Lung microvascular endothelial cell (primary cell): ENCODE results near the gene QSOX1. TPM values are rescaled to one million over a fixed set of nuclear protein-coding genes. Genes with fewer than 3 reads are reported as not detected.

Experiments
- DNase-seq, 2 donors: peaks; one replicate each; pipeline versions ENCODE4 v3.0.0 to v3.0.0-alpha.2; 2010; ENCODE audit warnings: low read depth in 2 of 2
- total RNA-seq: library from RNA; depleted of rRNA; stranded (reverse); fragments of >200 nt; gene quantifications from 2 replicates; pipeline ENCODE4 v1.2.1, GENCODE V29; 2014

QSOX1 gene
- total RNA-seq, 1 donor from 2014 or later = 51.2 TPM

DNA sequence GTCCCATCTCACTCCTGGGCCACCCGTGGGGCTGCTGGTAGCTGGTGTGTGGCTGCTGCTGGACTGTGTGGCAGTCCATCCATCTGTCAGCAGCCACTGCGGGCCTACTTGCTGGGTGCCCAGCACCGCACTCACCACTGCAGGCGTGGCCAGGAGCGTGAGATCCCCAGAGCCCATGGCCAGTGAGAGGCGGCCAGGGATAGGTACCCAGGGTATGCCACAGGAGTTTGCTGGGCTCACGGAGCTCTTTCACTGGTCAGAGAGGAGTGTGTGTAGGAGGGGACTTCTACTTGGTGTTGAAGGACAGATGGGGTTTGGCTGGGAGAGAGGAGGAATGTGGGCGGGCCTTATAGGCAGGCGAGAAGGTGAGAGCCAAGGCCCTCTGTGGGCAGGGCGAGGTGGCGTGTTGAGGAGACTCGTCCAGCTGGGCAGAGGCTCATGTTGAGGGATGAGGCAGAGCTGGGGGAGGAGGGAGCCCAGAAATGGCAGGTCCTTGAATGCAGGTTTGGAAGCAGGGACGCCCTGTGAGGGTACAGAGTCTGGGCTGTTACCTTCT lies 15.0 kb downstream of the QSOX1 start:
- no peak for DNase-seq

DNA sequence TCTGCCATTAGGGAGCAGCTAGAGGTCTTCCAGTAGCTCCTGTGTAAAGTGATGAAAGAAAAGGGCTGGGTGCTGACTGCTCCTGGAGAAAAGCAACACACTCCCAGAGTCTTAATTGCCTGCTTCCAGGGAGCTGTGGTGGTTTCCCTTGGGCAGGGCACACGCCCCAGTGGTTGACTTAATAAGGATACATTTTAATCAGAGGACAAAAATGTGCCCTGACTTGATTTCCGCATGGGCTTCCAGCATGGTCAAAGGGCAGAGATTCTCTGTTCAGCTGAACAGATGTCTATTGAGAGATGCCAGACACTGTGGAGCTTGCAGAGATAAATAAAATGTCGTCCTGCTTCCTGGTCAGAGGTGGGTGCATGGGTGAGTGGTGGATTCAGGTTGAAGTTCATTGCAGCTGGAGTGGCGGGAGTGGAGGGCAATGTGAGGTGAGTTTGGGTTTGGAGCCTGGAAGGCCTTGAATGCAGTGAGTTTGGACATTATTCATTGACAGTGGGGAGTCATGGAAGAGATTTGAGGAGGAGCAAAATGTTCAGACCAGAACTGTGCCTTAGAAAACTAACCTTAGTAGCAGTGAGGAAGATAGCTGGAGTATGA lies 16.0 kb downstream of the QSOX1 start:
- DNase-seq = peak in 1 of 2 donors; percentile 60

DNA sequence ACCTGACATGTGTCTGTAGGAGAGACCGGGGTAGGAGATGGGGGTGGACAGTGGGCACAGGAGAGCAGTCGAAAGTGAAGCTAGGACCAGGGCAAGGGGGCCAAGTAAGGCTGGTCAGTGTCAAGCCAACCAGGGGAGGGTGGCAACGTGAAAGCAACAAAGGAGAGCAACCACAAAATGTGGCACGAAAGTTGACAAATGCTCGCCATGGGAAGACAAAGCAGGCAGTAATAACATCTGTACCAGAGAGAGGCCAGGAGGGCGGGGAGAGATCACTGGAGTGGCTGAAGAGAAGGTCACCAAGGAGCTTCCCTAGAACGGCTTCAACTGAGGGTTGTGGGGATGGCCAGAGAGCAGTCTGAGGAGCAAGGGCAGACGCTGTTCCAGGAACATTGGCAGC lies 17.0 kb downstream of the QSOX1 start:
- no peak for DNase-seq

DNA sequence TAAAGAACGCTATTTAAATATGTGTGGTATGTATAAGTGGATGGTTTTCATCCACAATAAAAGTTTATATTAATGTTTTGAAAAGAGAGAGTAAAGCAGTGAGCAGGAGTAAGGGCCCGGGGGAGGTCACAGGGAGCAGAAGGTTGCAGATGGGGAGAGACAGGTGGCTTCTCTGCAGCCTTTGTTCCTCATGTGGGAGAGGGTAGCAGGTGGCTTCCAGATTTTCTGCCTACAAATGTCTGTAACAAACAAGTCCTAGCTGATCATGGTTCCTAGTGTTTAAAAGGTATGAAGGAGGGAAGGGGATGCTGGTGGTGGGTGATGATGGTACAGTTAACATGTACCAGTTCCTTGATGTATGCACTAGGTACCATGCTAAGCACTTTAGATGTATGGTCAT lies 18.8 kb downstream of the QSOX1 start:
- no peak for DNase-seq

DNA sequence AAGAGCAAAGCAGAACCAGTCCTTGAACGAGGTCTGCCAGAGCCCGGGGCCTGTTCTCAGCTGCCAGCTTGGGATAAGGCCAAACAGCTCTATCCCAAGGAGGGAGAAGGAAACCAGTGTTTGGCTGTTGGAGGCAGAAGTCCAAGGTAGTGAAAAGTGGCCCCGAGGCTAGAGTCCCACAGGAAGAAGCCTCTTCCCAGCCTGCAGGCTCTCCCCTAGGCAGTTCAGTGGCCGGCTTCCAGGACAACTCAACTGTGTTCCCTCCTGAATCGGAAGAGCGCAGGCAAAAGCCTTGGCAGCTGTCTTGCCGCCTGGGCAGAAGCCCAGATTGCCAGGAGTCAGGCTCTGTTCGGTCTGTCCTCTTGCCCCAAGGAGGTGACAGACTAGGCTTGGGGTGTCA lies 19.3 kb downstream of the QSOX1 start:
- peak in 1 of 2 donors; percentile 71 for DNase-seq

DNA sequence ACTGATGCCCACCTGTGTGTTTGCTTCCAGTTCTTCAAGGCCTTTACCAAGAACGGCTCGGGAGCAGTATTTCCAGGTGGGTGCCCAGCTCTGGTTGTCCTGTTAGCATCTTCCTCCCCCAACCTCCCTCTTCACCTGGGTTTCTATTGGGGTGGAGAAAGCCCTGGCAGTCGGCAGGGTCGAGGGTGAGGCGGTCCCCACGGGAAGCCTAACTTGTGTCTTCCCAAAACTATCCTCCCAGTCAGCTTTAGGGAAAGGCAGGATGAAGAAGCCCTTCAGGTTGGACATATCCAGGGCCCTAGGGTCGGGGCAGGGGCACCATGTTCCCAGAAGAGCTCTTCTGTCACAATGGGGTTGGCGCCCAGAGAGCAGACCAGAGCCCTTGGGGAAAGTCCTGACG lies 20.6 kb downstream of the QSOX1 start:
- DNase-seq = no peak

DNA sequence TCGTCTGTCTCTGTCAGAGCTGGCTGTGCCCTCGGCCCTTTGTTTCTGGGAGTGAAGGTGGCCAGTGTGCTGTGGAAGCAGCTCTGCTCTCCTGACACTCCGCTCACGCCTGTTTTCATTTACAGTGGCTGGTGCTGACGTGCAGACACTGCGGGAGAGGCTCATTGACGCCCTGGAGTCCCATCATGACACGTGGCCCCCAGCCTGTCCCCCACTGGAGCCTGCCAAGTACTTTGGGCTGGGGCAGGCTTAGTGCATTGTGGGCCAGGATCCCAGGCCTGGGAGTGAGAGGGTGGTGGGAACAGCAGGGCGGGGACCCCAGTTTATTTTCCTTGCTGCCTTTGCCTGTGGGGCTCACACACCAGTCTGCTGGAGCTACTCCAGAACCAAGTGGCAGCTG lies 21.1 kb downstream of the QSOX1 start:
- DNase-seq = no peak

DNA sequence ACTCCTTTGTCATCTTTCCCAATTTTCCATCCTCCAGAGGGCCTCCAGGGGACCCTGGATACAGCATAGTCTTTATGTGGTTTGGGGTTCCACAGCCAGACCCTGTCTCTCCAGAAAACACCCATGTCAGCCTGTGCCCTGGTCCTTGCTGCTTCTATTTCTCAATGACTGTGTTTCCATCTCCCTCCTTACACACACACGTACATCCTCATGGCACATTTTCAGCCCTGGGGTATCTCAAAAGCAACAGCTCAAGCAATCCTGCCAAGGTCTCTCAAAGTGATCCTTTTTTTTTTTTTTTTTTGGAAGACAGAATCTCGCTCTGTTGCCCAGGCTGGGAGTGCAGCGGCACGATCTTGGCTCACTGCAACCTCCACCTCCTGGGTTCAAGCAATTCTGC lies 22.3 kb downstream of the QSOX1 start:
- no peak for DNase-seq

DNA sequence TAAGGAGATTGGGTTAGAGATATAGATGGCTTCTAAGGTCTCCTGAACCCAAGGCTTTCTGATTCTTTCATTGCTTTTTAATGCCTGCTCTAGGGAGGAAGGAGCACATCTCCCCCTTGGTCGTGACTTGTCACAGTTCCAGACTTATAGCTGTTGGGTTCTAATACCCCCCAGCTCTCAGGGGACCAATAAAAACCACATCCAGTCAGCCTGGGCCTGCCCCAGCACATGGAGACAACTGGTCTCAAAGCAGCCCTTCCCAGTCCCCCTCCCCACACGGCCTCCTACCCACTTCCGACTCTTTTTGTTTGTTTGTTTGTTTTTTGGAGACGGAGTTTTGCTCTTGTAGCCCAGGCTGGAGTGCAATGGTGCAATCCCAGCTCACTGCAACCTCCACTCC lies 23.3 kb downstream of the QSOX1 start:
- no peak for DNase-seq

DNA sequence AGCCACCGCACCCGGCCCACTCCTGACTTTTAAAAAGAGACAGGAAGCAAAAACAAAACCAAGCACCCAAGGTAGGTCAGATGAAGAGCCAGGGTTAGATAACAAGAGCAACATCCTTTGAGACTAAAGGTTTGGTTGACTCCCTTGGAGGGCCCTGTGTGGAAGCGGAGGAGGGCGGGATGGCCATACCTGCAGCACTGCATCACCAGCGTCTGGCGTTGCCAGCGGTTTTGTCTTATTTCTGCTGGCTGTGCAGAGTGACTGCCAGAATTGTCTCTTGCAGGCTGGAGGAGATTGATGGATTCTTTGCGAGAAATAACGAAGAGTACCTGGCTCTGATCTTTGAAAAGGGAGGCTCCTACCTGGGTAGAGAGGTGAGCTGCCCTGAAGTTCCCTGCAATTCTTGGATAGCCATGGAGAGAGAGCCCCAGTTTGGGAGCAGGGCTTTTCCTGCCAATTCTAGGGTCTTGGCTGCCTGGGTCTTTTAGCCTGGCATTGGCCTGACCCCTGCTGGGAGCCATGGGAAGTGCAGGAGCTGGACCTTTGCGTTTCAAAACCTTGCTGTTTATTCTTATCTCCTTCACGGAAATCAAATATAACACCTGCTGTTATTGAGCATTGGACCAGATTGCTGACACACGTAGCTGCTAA lies 24.0 kb downstream of the QSOX1 start:
- DNase-seq = peak; percentile 60 to 76

DNA sequence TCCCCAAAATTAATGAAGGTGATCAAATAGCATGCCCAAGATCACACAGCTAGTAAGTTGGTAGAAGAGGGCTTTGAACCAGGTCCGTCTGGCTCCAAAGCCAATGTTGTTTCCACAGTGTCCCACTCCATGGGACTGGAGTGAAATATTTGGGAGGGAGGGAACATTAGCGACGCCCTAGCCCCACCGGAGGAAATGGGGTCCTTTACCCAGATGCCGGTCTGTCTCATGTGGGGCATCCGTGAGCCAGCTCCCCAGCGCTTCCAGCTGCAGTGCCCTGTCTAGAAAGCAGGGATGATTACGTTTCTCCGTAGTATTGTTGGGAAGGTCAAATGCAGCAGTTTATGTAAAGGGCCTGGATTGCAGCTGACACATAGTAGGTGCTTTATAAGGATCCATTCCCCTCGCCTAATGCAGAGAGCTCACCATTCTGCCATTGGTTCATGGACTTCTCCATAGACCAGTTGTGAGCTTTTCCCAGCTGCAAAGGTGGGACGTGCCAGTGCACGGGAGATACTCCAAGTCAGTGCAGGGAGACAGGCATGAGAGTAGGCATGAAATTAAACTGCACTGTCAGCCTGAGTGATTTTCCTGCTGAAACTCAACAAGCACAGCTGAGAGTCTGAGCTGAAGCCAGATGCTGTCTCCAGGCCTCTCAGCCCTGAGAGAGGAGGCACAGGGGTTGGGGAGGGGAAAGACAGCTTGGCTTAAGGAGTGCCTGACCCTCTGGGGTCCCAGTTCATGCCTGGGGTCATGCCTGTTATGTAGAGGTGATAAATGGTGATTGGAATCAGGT lies 24.7 kb downstream of the QSOX1 start:
- DNase-seq = no peak

DNA sequence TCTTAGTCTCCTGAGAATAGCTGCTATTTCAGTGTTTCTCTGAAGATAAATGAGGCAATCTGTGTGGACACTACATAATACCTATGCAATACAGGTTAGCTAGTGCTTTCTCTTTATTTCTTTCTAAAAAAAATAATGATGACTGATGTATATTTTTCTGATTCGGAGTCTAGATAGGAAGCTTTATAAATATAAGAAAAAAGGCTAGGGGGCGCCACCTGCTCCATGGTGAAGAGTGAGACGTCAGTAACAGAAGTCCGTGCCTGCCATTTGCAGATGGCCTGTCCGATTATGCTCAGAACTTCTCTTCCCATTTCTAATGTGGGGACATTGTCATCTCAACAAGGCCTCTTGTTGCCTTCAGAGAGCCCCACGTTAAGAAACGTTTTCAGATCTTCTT lies 26.4 kb downstream of the QSOX1 start:
- peak; percentile 34 to 45 for DNase-seq

DNA sequence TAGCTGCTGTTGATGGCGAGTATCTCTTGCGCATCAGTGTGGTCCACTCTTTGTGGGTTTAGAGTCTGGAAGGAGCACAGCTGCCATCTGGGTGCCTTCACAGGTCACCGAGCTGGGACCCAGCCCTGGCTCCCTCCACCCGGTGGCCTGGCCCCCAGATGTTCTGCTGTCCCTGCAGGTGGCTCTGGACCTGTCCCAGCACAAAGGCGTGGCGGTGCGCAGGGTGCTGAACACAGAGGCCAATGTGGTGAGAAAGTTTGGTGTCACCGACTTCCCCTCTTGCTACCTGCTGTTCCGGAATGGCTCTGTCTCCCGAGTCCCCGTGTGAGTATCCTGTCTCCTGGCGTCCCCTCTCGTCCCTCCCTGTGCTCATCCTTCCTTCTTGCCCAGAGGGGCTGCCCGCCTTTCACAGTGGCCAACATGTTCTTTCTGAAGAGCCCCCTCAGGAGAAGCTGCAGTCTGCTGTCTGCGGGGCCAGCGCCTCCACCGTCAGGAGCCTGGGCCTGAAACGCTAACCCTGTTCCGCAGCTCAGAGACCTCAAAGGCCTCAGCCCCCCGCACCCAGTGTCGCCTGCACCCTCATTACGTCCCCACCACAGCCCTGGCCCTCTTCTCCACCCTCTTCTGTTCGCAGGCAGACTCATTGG lies 27.4 kb downstream of the QSOX1 start:
- DNase-seq = no peak

DNA sequence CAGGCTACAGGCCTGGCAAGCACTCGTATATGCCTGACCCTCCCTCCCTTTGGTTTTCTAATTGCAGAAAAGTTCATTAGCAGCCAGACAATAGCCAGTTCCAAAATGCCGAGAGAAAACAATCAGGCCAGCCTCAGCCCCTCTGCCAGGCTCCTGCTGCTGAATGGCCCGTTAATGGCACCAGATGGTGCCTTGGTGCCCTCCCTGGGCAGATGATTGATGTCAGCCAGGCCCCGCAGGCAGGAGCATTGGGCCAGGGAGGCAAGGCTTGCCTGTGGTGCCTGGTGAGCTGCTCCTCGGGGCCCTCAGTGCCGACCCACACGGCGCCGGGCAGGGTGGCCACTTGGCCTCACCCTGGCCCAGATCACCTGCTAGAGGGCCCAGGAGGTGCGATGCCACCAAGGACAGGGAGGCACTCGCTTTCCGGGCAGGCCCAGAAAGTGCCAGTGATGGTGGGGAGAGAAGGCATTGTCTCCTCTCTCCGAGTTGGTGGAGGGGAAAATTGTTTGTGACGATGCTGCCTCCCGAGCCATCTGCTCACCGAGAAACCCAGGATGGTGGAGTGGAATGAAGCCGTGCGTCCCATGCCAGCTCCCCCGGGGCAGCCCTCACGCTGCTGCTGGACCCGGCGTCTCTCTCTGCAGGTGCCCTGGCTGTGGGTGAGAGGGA lies 28.1 kb downstream of the QSOX1 start:
- DNase-seq = no peak

DNA sequence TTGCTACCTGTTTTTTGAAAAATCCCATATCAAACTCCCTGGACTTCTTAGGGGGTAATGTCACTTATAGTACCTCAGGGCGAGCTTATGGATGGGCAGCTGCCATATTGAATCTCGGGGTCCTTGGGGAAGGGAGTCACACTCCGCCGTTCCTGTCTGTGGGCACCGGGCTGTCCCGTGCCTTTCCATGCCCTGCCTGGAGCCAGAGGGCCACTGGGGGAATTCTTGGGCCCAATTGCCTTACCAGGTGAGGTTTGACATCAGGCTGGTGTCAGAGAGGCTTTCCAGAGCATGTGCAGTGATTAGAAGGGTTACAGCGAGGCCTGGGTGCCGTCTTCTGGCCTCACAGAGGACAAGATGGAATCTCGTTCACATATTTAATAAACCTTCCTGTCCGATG lies 28.8 kb downstream of the QSOX1 start:
- DNase-seq = no peak

DNA sequence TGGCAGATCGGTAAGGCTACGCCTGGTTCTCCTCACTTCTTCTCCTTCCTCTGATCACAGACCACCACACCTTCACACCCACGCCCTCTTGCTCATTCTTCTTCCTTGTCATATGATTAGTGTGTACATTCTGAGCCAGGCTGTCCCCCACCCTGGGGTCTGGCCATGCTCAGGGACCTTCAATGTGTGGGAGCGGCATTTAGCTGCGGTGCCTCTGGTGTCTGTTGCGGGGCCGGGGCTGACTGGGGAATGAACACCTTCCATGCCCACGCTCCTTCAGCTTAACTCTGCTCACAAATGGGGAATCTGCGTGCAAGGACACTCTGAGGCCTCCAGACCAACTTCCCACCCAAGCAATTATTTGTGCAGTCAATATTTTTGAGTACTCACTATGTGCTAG lies 29.4 kb downstream of the QSOX1 start:
- no peak for DNase-seq

DNA sequence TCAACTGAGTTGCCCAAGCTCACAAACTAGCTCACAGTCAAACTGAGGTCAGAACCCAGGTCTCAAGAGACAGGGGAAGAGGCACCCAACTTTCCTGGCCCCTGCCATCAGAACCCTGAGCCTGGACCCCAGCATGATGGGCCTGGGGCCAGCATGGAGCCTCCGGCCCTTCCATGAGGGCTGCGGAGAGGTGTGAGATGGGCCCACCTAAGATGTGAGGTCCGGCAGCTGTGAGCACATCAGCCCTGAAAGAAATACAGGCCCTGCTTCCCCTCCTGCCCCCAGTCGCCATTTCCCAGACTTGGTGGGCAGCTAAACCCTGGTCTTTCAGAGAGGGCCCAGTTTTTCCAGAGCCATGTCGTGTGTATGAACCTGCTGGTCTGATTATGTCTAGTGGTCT lies 30.6 kb downstream of the QSOX1 start:
- DNase-seq = no peak

DNA sequence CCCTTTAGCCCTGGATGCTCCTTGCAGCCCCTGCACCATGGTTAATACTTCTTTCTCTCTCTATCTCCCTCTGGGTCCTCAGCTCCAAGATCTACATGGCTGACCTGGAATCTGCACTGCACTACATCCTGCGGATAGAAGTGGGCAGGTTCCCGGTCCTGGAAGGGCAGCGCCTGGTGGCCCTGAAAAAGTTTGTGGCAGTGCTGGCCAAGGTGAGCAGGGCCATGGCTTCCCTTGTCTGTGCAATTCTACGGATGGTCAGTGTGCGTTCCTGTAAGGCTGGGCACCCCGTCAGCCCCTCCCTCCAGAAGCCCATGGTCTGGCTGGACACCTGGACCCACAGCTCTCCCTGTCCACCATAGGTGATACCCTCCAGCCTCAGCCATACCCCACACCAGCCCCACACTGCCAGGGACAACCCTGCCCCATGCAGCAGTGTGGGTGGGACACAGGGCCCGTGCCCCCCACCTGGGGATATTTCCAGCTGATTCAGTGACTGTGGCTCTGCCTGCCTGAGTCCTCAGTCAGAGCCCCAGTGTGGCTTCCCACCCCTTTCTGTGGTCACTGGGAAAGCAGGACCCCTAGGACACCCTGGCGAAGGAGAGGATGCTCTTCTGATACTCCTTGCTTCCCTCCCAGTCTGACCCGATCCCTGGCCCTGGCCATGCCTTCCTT lies 31.4 kb downstream of the QSOX1 start:
- DNase-seq = no peak

DNA sequence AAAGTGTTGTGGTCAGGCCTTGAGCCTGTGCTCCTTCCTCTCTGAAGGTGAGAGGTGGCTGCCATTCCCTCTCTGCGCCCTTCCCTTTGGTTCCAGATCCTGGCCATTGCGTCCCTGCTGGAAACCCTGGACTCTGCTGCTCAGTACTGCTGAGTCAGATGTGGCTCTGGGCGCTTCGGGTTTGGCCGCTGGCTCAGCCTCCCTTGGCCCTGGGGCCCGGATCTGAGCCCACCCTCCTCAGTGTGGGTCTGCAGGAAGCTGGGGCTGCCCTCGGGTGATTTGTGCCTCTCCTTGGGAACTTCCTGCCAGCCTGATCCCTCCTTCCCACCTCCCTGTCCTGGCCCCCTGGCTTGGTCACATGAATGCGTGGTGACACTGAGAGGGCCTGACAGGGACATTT lies 32.2 kb downstream of the QSOX1 start:
- no peak for DNase-seq

DNA sequence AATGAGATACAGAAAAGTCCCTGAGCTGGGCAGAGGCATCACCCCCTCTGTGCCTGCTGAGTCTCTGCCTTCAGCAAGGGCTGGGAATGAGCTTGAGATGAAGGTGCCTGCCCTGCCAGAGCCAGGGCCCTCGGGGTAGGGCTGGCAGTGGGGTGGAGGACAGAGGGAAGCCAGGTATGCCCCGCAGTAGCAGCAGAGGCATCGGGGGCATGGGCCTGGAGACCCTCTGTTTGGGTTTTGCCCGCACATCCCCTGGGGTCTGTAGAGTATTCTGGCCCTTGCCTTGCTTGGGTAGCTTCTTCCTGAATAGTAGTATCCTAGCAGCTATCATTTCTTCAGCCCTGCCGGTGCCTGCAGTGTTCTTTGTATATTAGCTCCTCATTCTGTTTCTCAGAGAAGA lies 33.0 kb downstream of the QSOX1 start:
- no peak for DNase-seq

DNA sequence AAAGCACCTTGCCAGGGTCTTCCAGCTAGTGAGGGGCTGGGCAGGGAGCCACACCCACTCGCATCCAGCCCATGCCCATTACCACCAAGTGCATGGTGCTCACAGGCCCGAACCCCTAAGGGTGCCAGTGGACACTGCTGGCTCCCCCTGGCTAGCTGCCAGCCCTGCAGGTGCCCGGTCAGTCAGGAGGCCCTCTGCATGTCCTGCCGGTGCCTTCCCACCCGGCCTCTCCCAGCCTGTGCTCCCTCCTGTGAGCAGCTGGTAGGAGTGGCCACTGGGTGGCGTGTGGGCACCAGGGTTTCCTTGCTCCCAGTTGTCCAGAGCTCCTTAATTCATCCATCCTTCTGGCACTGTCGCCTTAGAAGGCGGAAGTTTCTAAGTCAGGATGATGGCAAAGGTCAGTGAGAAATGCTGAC lies 33.4 kb downstream of the QSOX1 start:
- DNase-seq = peak; percentile 65 to 72
